ENCODE data around the gene CLDN16.

The CLDN16 gene, protein sequence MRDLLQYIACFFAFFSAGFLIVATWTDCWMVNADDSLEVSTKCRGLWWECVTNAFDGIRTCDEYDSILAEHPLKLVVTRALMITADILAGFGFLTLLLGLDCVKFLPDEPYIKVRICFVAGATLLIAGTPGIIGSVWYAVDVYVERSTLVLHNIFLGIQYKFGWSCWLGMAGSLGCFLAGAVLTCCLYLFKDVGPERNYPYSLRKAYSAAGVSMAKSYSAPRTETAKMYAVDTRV

DNA sequence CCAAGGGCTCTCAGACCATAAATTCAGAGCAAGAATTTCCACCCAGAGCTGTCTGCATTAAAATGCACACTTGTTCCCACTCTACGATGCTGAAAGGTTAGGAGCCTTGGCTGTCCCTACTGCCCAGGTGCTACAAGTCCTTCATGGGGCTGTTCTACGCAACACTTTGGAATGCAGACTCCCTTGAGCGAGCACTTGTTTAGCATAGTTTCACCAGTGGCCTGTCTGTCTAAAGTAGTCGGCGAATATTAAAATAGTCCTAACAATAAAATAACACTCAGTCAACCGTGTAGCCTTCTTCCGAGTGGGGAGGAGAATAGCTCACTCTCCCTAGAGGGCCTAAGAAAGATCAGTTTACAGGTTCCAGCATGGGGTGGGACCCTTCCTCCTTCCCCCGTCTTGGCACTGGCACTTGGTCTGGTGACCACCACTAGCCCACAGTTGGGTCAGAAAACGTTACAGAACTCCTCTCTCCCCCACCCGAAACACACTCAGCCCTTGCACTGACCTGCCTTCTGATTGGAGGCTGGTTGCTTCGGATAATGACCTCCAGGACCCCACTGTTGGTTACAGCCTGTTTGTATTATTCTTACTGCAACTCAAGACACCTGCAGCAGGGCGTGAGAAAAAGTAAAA is at the start of gene CLDN16:
Gene CLDN16 (plus strand): TSS at position 586 of the 636 bp plus-strand sequence. CDS start 167 bp downstream, outside the sequence.
- intact Hi-C loops (cut with DNase I) = no loop called here
- no peak for DNase-seq

- intact Hi-C loops (cut with DNase I) = no loop called here
- no peak for DNase-seq
These were observed 49.2 kb upstream of the CLDN16 start for GRCh38 chr3:190338717-190339116.

DNA sequence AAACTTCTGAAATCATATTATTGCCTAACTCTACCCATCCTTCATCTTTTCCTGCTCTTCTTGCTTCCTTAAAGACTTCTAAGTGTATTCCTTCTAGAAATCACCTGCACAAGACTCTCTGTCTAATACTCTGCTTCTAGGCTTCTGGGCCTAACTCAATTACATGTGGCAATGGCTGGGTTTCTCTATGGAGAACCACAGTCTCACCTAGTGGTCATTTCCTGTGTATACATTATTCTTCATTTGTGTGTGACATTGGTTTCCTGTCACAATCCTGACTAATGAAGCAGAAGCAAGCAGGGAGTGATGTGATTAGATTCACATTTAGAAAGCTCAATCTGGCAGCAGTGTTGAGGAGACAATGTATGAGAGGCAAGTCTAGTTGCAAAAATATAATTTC is 48.8 kb upstream of the CLDN16 start:
- no peak for DNase-seq
- intact Hi-C loops (cut with DNase I) = no loop called here

- intact Hi-C loops (cut with DNase I) = no loop called here
These were observed 47.9 kb upstream of the CLDN16 start for GRCh38 chr3:190340071-190340470.

GRCh38 chr3:190345027-190345821 is 42.7 kb upstream of the CLDN16 start:
- DNase-seq = no peak
- intact Hi-C loops (cut with DNase I) = no loop called here

More at GRCh38 chr3:190340071-190340470, 47.9 kb upstream of the CLDN16 start:
- DNase-seq = no peak

DNA sequence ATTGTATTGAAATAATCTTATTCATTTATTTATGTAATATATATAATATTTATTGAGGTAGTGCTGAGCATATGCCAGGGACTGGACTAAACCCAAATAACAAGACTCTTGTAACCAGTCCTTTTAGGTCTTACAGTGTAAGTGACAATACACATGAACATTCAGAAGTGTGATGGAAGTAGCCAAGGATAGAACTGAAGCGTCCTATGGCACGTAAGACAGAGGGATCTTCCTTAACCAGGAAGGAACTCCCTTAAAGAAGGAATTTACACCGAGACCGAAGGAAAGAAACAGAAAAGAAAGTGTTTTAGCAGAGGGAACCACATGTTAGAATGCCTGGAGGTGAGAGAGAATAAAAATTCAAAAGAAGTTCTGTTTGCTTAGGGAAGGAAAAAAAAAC is 42.1 kb upstream of the CLDN16 start:
- intact Hi-C loops (cut with DNase I) = no loop called here
- DNase-seq = no peak

GRCh38 chr3:190346541-190346940 is 41.4 kb upstream of the CLDN16 start:
- DNase-seq = no peak
- intact Hi-C loops (cut with DNase I) = no loop called here

DNA sequence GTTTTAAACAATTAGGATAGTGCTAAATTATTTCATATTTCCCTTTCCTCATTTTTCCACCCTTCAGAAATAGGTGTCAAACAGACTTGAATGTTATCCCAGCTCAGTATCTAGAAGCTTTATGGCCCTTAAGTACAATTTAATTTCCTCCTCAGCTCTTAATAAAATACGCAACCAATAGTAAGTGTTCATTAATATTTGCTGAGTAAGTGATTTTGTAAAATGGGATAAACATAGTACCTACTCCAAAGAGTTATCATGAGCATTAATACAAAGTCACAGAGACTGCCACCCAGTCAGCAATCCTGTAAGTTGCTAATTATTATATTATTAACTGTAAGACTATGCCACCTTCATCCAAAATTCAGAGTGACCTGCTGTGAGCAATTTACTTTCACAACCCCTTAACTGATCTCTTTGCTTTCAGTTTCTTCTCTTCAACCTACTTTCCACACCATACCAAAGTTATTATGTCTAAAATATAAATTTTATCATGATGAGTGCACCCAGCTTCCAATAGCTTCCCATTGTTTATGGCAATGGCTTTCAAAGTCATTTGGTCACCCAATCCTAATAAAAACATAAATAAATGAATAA is 35.0 kb upstream of the CLDN16 start:
- DNase-seq = no peak
- intact Hi-C loops (cut with DNase I) = no loop called here

DNA sequence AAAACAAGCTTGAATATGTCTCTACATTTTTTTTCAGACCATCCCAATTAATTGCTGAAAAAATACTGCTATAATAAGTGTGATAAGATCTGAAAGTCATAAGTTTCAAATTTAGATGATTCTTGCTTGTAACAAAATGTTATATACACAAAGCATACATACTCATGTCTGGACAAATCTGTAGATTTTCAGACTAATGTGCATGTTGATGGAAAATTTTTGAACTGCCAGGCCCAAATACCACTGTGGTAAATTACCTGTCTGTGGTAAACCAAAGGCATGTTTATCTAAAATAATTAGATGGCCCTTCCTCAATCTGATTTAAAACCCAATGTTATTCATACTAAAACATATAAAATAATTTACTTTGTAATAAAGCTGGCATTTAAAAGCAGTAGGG is 31.7 kb upstream of the CLDN16 start:
- intact Hi-C loops (cut with DNase I) = no loop called here
- DNase-seq = no peak

GRCh38 chr3:190357468-190357867 is 30.5 kb upstream of the CLDN16 start:
- DNase-seq = no peak
- intact Hi-C loops (cut with DNase I) = no loop called here

GRCh38 chr3:190359813-190360212 is 28.1 kb upstream of the CLDN16 start:
- intact Hi-C loops (cut with DNase I) = no loop called here
- no peak for DNase-seq

GRCh38 chr3:190360228-190360627 is 27.7 kb upstream of the CLDN16 start:
- intact Hi-C loops (cut with DNase I) = no loop called here
- no peak for DNase-seq

- intact Hi-C loops (cut with DNase I) = no loop called here
- no peak for DNase-seq
These were observed 26.2 kb upstream of the CLDN16 start for GRCh38 chr3:190361791-190362190.

- peak in 1 of 10 donors; percentile 42 for DNase-seq
- intact Hi-C loops (cut with DNase I) = no loop called here
These were observed 25.7 kb upstream of the CLDN16 start for GRCh38 chr3:190362258-190362657.

- no peak for DNase-seq
- intact Hi-C loops (cut with DNase I) = no loop called here
These were observed 21.8 kb upstream of the CLDN16 start for GRCh38 chr3:190366133-190366532.

GRCh38 chr3:190368881-190369280 is 19.1 kb upstream of the CLDN16 start:
- intact Hi-C loops (cut with DNase I) = no loop called here
- no peak for DNase-seq

DNA sequence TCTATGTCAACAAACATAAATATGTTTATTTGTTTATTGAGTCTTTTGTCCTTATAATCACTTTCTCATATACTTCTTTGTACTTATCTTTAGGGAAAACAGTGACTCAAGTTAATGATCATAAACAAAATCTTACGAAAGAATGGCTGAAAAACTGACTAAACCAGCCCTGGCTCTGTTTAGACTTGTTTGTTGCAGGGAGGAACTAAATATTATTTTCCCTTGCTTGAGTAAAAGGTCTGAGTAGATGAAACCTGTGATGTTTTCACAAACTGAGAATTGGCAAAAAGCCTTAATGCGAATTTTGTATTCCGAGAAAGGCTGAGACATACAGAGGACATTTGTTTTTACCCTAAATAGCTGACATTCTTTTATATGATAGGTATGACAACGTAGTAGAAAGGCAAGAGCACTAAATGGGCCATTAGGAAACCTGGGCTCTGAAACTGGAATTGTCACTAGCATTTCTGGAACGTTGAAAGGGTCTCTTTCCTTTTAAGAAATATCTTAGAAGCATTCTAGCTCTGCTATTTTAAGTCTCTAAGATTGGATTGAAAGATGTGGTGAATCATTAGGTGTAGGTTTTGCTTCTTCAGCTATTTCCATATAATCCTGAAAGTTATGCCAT is 18.2 kb upstream of the CLDN16 start:
- no peak for DNase-seq
- intact Hi-C loops (cut with DNase I) = no loop called here

DNA sequence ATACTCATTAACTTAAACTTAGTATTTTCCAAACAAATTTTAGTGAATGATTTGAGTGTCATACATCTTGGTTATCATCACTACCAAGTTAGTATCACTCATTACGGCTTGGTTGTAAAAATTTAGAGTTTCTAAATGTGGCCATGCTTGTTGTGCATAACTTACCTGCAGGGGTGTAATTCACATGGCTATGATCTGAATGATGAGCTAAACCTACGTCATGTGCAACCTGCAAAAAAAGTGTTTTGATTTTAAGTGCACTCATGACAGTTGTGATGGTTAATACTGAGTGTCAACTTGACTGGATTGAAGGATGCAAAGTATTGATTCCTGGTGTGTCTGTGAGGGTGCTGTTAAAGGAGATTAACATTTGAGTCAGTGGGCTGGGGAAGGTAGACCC is 17.6 kb upstream of the CLDN16 start:
- intact Hi-C loops (cut with DNase I) = no loop called here
- DNase-seq = no peak

DNA sequence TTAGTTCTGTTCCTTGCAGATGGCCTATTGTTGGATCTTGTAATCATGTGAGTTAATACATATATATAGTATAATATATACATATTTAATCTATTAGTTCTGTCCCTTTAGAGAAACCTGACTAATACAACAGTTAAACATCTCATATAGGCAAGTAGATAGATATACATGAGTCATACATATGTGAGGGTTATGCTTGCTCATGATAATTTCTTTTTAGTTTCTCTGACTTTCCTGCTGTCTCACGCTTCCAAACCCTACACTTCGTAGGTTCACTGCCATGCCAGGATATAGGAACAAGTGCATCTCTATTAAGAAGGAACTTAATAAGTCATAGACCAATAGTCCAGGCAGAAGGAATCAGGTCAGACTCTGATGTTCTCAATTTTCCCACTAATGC is 16.8 kb upstream of the CLDN16 start:
- no peak for DNase-seq
- intact Hi-C loops (cut with DNase I) = no loop called here

GRCh38 chr3:190375246-190375645 is 12.7 kb upstream of the CLDN16 start:
- intact Hi-C loops (cut with DNase I) = no loop called here
- DNase-seq = no peak

DNA sequence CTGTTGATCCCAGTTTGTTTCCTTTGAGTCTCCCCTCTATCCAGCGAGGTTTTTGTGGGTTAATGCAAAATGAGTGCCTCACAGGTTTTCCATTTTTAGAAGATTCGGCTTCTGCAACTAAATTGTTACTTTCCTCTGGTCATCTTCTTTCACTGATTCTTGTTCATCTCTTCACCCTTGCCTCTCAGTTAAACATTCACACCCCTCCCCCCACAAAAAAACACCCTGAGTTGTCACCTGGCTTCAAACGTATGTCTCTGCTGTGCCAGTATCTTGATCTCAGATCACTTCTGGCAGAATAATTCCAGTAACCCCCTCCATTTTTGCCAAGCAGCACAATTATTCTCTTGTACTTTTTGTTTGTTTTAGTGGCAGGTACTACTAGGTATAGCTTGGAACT is 12.3 kb upstream of the CLDN16 start:
- intact Hi-C loops (cut with DNase I) = no loop called here
- no peak for DNase-seq

Measured in posterior cingulate gyrus (tissue), 11 donors.